HepG2 (cell line): Measurements from ENCODE around the gene RALY. TPM values are rescaled to one million over a fixed set of nuclear protein-coding genes. Genes with fewer than 3 reads are reported as not detected.

Source experiments
- AKNA ChIP-seq: sonication (generic); formaldehyde crosslinking; IDR thresholded peaks from 2 replicates; pipeline ENCODE4 v1.4.0; 2020; ENCODE audit warnings: missing genetic modification reagents, borderline replicate concordance
- CEBPB ChIP-seq: IDR thresholded peaks from 2 replicates; pipeline ENCODE4 v1.6.1; 2011; ENCODE audit warnings: low read depth, low read length, improper control_type of control experiment, borderline replicate concordance
- GATAD1 ChIP-seq: IDR thresholded peaks from 2 replicates; pipeline ENCODE4 v1.6.1; 2016; ENCODE audit warnings: missing genetic modification reagents, missing compliant biosample characterization
- HCFC1 ChIP-seq: fragments of 150-350 bp; IDR thresholded peaks from 2 replicates; pipeline ENCODE4 v1.6.1; 2014; ENCODE audit warnings: low read depth, low read length
- KDM1A ChIP-seq: IDR thresholded peaks from 2 replicates; pipeline ENCODE4 v1.6.1; 2016; ENCODE audit warnings: missing compliant biosample characterization
- KDM5B ChIP-seq: sonication (generic); formaldehyde crosslinking; IDR thresholded peaks from 2 replicates; pipeline ENCODE4 v1.4.0; 2020; ENCODE audit warnings: missing genetic modification reagents, mild to moderate bottlenecking, borderline replicate concordance
- KLF9 ChIP-seq: IDR thresholded peaks from 2 replicates; pipeline ENCODE4 v1.6.1; 2016; ENCODE audit warnings: low read depth
- MLX ChIP-seq: IDR thresholded peaks from 2 replicates; pipeline ENCODE4 v1.6.1; 2016
- NR2C2 ChIP-seq: sonication (generic); formaldehyde crosslinking; IDR thresholded peaks from 2 replicates; pipeline ENCODE4 v1.4.0; 2020; ENCODE audit warnings: missing genetic modification reagents, mild to moderate bottlenecking, moderate library complexity, borderline replicate concordance
- PHF21A ChIP-seq: sonication (generic); formaldehyde crosslinking; IDR thresholded peaks from 2 replicates; pipeline ENCODE4 v1.5.0; 2020; ENCODE audit warnings: mild to moderate bottlenecking, missing genetic modification reagents
- RAD21 ChIP-seq: fragments of 450-650 bp; formaldehyde crosslinking; IDR thresholded peaks from 2 replicates; pipeline ENCODE4 v1.5.0; 2020; ENCODE audit warnings: mild to moderate bottlenecking
- SMARCE1 ChIP-seq: fragments of 450-650 bp; IDR thresholded peaks from 2 replicates; pipeline ENCODE4 v1.6.1; 2017; ENCODE audit warnings: borderline replicate concordance
- SYNCRIP ChIP-seq: fragments of 200-400 bp; formaldehyde crosslinking; IDR thresholded peaks from 2 replicates; pipeline ENCODE4 v1.6.1; 2018; ENCODE audit warnings: mild to moderate bottlenecking, low read depth, low read length; ENCODE audit not compliant: insufficient read depth
- TBX2 ChIP-seq: sonication (generic); formaldehyde crosslinking; IDR thresholded peaks from 2 replicates; pipeline ENCODE4 v1.5.0; 2020; ENCODE audit warnings: missing genetic modification reagents, mild to moderate bottlenecking, borderline replicate concordance
- TOE1 ChIP-seq: sonication (generic); formaldehyde crosslinking; IDR thresholded peaks from 2 replicates; pipeline ENCODE4 v1.4.0; 2020; ENCODE audit warnings: mild to moderate bottlenecking, missing genetic modification reagents
- TOPORS ChIP-seq: sonication (generic); formaldehyde crosslinking; IDR thresholded peaks from 2 replicates; pipeline ENCODE4 v1.8.0; 2023; ENCODE audit warnings: mild to moderate bottlenecking, missing genetic modification reagents
- ZFP90 ChIP-seq: sonication (generic); formaldehyde crosslinking; IDR thresholded peaks from 2 replicates; pipeline ENCODE4 v1.8.0; 2022; ENCODE audit warnings: missing genetic modification reagents, mild to moderate bottlenecking, inconsistent platforms, borderline replicate concordance
- ZNF350 ChIP-seq: sonication (generic); formaldehyde crosslinking; IDR thresholded peaks from 2 replicates; pipeline ENCODE4 v1.4.0; 2020; ENCODE audit warnings: mild to moderate bottlenecking, low read depth, missing genetic modification reagents, borderline replicate concordance
- ZNF614 ChIP-seq: IDR thresholded peaks from 2 replicates; pipeline ENCODE4 v1.6.1; 2018; ENCODE audit warnings: missing biosample characterization, missing genetic modification reagents, inconsistent platforms, borderline replicate concordance
- ZNF740 ChIP-seq: sonication (generic); formaldehyde crosslinking; IDR thresholded peaks from 2 replicates; pipeline ENCODE4 v1.4.0; 2020; ENCODE audit warnings: missing genetic modification reagents
- ZSCAN31 ChIP-seq: sonication (generic); formaldehyde crosslinking; IDR thresholded peaks from 2 replicates; pipeline ENCODE4 v1.5.0; 2020; ENCODE audit warnings: low read depth, mild to moderate bottlenecking, missing genetic modification reagents
- polyA plus RNA-seq, 8 experiments: library from polyadenylated mRNA; depleted of rRNA in 3 of 8; stranded (reverse) in 7 of 8; unstranded in 1 of 8; fragments of >200 nt; fragmentation: Illumina TruSeq in 4 of 8; extraction: Trizol in 4 of 8; gene quantifications; 2 replicates each; pipeline versions ENCODE4 v1.2.1 to v1.2.3, GENCODE V29; 2011 to 2016; ENCODE audit warnings: low read depth in 4 of 8, missing spikeins in 1 of 8, mixed read lengths in 1 of 8; ENCODE audit not compliant: insufficient read depth in 1 of 8
- total RNA-seq, 5 experiments: library from RNA; depleted of rRNA; stranded (reverse); fragments of >200 nt; fragmentation: Illumina TruSeq; extraction: Trizol; gene quantifications; 2 replicates each; pipeline ENCODE4 v1.2.3, GENCODE V29; 2016; ENCODE audit warnings: low read depth in 1 of 5
- TF ChIP-seq, protein P1 (sequence below): sonication (generic); formaldehyde crosslinking; conservative IDR thresholded peaks from 2 replicates; pipeline ENCODE4 v1.8.0; 2022; ENCODE audit warnings: low read depth, missing genetic modification reagents

Gene RALY
- total and polyA plus RNA-seq, 2 of the 13 experiments (the other 11 are each of a cell fraction or from before 2014, with no cell fraction given) = 178 to 186 TPM

DNA sequence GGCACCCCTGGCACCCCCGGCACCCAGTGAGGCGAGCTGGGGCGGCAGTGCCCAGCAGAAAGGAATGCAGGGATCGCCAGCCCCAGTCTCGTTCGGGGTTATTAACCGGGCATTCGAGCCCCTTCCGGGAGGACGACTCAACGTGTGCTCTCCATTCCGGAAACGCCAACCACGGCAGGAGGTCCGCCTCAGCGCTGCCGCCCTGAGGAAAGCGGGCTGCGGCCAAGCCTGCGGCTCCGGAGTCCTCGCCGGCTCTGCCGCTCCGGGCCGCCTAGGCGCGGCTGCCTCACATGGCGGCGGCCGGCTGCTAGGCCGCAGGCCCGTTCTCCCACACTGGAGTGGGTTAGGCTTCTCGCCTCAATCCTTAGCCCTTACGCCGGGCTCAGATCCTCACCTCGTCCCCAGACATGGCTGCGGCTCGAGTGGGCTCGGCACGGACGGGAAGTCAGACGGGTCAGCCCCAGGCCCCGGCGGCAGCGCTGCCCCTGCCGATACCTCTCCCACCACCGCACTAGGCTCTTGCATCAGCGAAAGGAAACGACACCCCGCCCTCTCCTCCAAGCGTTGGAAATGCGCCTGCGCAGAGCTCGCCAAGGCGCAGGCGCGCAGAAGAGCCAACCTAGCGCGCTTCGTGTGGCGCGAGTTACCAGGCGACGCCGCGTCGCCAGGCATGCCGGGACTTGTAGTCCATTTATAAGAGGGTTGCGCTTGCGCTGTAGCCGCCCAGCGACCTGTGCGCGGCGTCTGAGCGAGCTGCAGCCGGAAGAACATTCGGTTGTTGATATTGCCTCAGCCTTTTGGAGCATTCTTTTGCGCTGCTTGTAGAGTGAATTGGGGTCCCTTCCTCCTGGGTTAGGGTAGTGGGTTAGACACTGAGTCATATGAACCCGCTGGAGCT, 118.2 kb downstream of the RALY start, which contains the start of gene EIF2S2 (continued):
- peak; percentile 84 for TF ChIP-seq ZSCAN31
- peak; percentile 94; the same call in 1 of the 2 replicates for TF ChIP-seq TOE1 (CRISPR knock-in tag)
- TF ChIP-seq SMARCE1 = no peak
- peak; percentile 32; the same call in 1 of the 2 replicates for TF ChIP-seq MLX (CRISPR knock-in tag)
- TF ChIP-seq ZFP90 (CRISPR knock-in tag) = peak; percentile 98
- TF ChIP-seq KLF9 (CRISPR knock-in tag) = peak; percentile 95
- TF ChIP-seq HCFC1 = peak; percentile 100
- no peak for TF ChIP-seq SYNCRIP
- TF ChIP-seq ZNF740 (CRISPR knock-in tag) = peak; percentile 75
- peak; percentile 94 for TF ChIP-seq CEBPB
- peak; percentile 93 for TF ChIP-seq NR2C2 (CRISPR knock-in tag)
- peak; percentile 89 for TF ChIP-seq PHF21A (CRISPR knock-in tag)
- TF ChIP-seq ZNF614 (CRISPR knock-in tag) = peak; percentile 90; the same call in 1 of the 2 replicates
- TF ChIP-seq KDM5B (CRISPR knock-in tag) = peak; percentile 97
- TF ChIP-seq RAD21 = peak; percentile 83
- peak; percentile 94; the same call in 1 of the 2 replicates for TF ChIP-seq AKNA (CRISPR knock-in tag)
- peak; percentile 92 for TF ChIP-seq TOPORS
- no peak for TF ChIP-seq KDM1A (CRISPR knock-in tag)
- TF ChIP-seq, protein P1, sequence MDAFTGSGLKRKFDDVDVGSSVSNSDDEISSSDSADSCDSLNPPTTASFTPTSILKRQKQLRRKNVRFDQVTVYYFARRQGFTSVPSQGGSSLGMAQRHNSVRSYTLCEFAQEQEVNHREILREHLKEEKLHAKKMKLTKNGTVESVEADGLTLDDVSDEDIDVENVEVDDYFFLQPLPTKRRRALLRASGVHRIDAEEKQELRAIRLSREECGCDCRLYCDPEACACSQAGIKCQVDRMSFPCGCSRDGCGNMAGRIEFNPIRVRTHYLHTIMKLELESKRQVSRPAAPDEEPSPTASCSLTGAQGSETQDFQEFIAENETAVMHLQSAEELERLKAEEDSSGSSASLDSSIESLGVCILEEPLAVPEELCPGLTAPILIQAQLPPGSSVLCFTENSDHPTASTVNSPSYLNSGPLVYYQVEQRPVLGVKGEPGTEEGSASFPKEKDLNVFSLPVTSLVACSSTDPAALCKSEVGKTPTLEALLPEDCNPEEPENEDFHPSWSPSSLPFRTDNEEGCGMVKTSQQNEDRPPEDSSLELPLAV (CRISPR knock-in tag) = no peak
- TF ChIP-seq TBX2 = peak; percentile 97
- peak; percentile 99 for TF ChIP-seq ZNF350 (CRISPR knock-in tag)
- peak; percentile 93 for TF ChIP-seq GATAD1 (CRISPR knock-in tag)
